Activated B cell treated with CpG ODN at 0.5 μM for 24 hours (primary cell): Measurements from ENCODE around the gene YEATS4. TPM values are rescaled to one million over a fixed set of nuclear protein-coding genes. Genes with fewer than 3 reads are reported as not detected.

Experiments used
- ATAC-seq: fragments of 200-7000 bp; cut with Tn5 transposase; one replicate; pipeline ENCODE4 v1.10.0; 2021; ENCODE audit warnings: low read depth, mild to moderate bottlenecking, moderate library complexity
- CTCF ChIA-PET: fragments of 350-600 bp; sonication (Branson Sonifier 250); formaldehyde crosslinking; loops from one replicate; lab custom pipeline; 2021; ENCODE audit warnings: antibody characterized with exemption; lab: Charles Lee
- POLR2A ChIA-PET: fragments of 350-600 bp; sonication (Branson Sonifier 250); formaldehyde crosslinking; loops from one replicate; lab custom pipeline; 2021; ENCODE audit warnings: antibody characterized with exemption; lab: Charles Lee
- DNase-seq: peaks from one replicate; pipeline ENCODE4 v3.0.0; 2022
- H3K27ac Mint-ChIP-seq: one replicate; pipeline ENCODE4 v1.8.0; 2020; ENCODE audit warnings: mixed read lengths
- H3K27me3 Mint-ChIP-seq: one replicate; pipeline ENCODE4 v1.8.0; 2021; ENCODE audit warnings: mixed read lengths
- H3K36me3 Mint-ChIP-seq: one replicate; pipeline ENCODE4 v1.8.0; 2021; ENCODE audit warnings: low read depth, mixed read lengths
- H3K4me1 Mint-ChIP-seq: one replicate; pipeline ENCODE4 v1.8.0; 2021; ENCODE audit warnings: mixed read lengths
- H3K4me3 Mint-ChIP-seq: one replicate; pipeline ENCODE4 v1.8.0; 2020; ENCODE audit warnings: mild to moderate bottlenecking, mixed read lengths
- H3K9me3 Mint-ChIP-seq: one replicate; pipeline ENCODE4 v1.8.0; 2020; ENCODE audit warnings: mixed read lengths
- intact Hi-C: fragments of 100-400 bp; cut with micrococcal nuclease; formaldehyde crosslinking; loops from one replicate; pipeline ENCODE4 v1.15.1; 2024
- total RNA-seq: library from RNA; stranded (reverse); gene quantifications from 2 replicates; pipeline ENCODE4 v1.2.3, GENCODE V29; 2022
- TF ChIP-seq, protein P1 (sequence below): fragments of 200-600 bp; IDR thresholded peaks from one replicate; pipeline ENCODE4 v1.8.0; 2022; ENCODE audit warnings: antibody characterized with exemption, mild to moderate bottlenecking

Gene YEATS4
- total RNA-seq, 1 donor from 2014 or later, result 14.9 TPM

DNA sequence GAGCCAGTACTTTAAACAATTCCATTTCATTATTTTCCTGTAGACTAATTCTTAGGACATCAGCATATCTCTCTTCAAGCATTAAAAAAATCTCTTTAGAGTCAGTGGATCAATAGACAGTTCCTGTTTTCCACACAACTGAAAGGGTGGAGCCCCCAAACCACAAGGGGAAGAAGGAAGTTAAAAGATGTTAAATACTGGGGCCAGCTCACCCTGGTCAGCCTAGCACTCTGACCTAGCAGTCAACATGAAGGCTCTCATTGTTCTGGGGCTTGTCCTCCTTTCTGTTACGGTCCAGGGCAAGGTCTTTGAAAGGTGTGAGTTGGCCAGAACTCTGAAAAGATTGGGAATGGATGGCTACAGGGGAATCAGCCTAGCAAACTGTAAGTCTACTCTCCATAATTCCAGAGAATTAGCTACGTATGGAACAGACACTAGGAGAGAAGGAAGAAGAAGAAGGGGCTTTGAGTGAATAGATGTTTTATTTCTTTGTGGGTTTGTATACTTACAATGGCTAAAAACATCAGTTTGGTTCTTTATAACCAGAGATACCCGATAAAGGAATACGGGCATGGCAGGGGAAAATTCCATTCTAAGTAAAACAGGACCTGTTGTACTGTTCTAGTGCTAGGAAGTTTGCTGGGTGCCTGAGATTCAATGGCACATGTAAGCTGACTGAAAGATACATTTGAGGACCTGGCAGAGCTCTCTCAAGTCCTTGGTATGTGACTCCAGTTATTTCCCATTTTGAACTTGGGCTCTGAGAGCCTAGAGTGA is 11.2 kb upstream of the YEATS4 start, which contains the start of gene LYZ:
TSS of gene LYZ (plus strand) at position 220 of the 777 bp plus-strand sequence. CDS start at position 248, 28 bp downstream.
- ChIA-PET POLR2A (no interaction called here), CTCF (interaction anchor here (1.5 kb wide), 1 partner anchor 10 kb away, joined by 3 read pairs; no protein-coding TSS in a partner anchor)
- intact Hi-C loops, result no loop called here
- Mint-ChIP-seq H3K4me1 (peaks cover 9% of the 10 kb centered on the region), H3K27me3 (no peaks in the 10 kb centered on the region), H3K27ac (no peak within 1 kb of the TSS), H3K36me3 (no peaks in the 10 kb centered on the region), H3K4me3 (no peak within 1 kb of the TSS), H3K9me3 (no peaks in the 10 kb centered on the region)
- TF ChIP-seq, protein P1, sequence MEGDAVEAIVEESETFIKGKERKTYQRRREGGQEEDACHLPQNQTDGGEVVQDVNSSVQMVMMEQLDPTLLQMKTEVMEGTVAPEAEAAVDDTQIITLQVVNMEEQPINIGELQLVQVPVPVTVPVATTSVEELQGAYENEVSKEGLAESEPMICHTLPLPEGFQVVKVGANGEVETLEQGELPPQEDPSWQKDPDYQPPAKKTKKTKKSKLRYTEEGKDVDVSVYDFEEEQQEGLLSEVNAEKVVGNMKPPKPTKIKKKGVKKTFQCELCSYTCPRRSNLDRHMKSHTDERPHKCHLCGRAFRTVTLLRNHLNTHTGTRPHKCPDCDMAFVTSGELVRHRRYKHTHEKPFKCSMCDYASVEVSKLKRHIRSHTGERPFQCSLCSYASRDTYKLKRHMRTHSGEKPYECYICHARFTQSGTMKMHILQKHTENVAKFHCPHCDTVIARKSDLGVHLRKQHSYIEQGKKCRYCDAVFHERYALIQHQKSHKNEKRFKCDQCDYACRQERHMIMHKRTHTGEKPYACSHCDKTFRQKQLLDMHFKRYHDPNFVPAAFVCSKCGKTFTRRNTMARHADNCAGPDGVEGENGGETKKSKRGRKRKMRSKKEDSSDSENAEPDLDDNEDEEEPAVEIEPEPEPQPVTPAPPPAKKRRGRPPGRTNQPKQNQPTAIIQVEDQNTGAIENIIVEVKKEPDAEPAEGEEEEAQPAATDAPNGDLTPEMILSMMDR, result no peak
- no peak for DNase-seq
- ATAC-seq, result no peak

DNA sequence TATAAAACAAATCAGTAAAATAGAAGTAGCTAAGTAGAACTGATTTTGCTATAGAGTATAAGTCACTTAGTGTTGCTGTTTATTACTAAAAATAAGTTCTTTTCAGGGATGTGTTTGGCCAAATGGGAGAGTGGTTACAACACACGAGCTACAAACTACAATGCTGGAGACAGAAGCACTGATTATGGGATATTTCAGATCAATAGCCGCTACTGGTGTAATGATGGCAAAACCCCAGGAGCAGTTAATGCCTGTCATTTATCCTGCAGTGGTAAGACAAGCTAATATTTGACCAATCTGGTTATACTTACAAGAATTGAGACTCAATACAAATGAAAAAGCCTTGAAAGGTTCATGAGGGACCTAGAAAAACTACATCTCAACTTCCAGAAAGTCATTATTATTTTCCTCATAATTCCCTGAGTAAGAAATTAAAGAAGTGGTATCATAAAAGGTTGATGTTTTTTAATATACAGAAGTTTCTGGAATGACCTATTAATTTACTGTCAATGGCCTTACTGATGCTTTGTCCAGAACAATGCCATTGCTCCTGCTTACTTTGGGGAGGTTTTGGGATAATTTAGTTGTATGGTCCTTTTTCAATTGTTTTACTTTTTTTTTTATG is 9.4 kb upstream of the YEATS4 start:
- H3K27ac Mint-ChIP-seq, result no peak overlapping the region
- DNase-seq (no peak), ATAC-seq (no peak)
- intact Hi-C loops, result loop anchor here (10.0 kb wide), 1 partner anchor 1015 kb away; the partner anchor contains the start of gene KCNMB4
- CTCF ChIA-PET, result interaction anchor here (1.3 to 1.7 kb wide), 2 partner anchors 8 to 221 kb away, joined by 5 to 7 read pairs; no protein-coding TSS in a partner anchor
- H3K4me1 Mint-ChIP-seq, result peaks cover 9% of the 10 kb centered on the region
- H3K27me3 Mint-ChIP-seq, result no peaks in the 10 kb centered on the region
- TF ChIP-seq, protein P1, result no peak
- no peak overlapping the region for H3K4me3 Mint-ChIP-seq
- no peaks in the 10 kb centered on the region for H3K36me3 Mint-ChIP-seq
- POLR2A ChIA-PET, result no interaction called here
- H3K9me3 Mint-ChIP-seq, result no peaks in the 10 kb centered on the region

DNA sequence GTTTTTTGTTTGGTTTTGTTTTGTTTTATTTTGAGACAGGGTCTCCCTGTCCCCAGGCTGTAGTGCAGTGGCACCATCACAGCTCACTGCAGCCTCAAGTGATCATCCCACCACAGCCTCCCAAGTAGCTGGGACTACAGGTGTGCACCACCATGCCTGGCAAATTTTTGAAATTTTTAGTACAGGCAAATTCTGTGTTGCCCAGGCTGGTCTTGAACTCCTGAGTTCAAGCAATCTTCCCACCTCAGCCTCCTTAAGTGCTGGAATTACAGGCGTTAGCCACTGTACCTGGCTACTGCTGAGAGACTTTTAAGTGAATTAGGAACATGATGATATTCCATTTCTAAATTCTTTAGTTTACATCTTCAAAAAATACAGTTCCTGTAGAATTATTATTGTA is 8.8 kb upstream of the YEATS4 start:
- Mint-ChIP-seq H3K4me1 (peaks cover 9% of the 10 kb centered on the region), H3K36me3 (no peaks in the 10 kb centered on the region), H3K27me3 (no peaks in the 10 kb centered on the region), H3K9me3 (no peaks in the 10 kb centered on the region), H3K27ac (no peak overlapping the region), H3K4me3 (no peak overlapping the region)
- CTCF ChIA-PET, result interaction anchor here (1.3 to 1.7 kb wide), 2 partner anchors 7 to 221 kb away, joined by 5 to 7 read pairs; no protein-coding TSS in a partner anchor
- POLR2A ChIA-PET, result no interaction called here
- no peak for ATAC-seq
- DNase-seq, result no peak
- TF ChIP-seq, protein P1, result no peak
- intact Hi-C loops, result loop anchor here (10.0 kb wide), 1 partner anchor 1014 kb away; the partner anchor contains the start of gene KCNMB4

DNA sequence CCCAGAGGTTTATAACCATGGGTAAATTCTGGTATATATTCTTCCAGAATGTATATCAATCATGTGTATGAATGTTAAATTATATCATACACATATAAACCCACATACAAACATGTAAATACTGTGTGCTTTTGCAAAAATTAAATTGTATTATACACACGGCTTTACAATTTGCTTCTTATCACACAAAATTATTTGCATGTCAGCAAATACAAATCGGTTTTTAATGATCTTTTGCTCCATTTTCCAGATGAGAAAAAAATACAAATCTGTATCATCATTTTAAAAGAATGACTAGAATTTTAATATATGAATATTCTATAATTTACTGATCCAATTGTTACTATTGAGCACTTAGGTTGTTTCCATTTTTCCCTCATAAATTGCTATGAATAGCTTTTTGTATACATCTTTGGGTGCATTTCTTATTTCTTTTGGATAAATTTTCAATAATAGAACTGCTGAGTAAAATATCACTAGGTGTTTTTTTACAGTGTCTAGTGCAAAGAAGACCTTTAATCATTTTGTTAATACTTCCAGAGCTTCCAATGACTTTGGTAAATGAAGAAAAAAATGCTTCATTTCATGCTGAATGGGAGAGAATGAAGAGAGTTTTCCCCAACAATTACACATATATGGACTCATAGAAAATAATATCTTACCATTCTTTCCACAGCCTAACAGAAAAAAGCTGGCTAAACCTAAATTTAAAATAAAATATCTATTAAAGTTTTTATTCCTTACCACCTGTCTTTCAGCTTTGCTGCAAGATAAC is 7.9 kb upstream of the YEATS4 start:
- no peak overlapping the region for H3K27ac Mint-ChIP-seq
- intact Hi-C loops, result loop anchor here (10.0 kb wide), 1 partner anchor 1013 kb away; the partner anchor contains the start of gene KCNMB4
- no peaks in the 10 kb centered on the region for H3K36me3 Mint-ChIP-seq
- H3K27me3 Mint-ChIP-seq, result no peaks in the 10 kb centered on the region
- ATAC-seq (no peak), DNase-seq (no peak)
- no peaks in the 10 kb centered on the region for H3K9me3 Mint-ChIP-seq
- TF ChIP-seq, protein P1, result no peak
- H3K4me1 Mint-ChIP-seq, result peaks cover 9% of the 10 kb centered on the region
- ChIA-PET POLR2A (no interaction called here), CTCF (no interaction called here)
- H3K4me3 Mint-ChIP-seq, result no peak overlapping the region
